PFSK-1 (cell line): Measurements from ENCODE around the gene PLCXD3.

Experiments
- POLR2AphosphoS5 ChIP-seq: IDR thresholded peaks from 2 replicates; pipeline ENCODE4 v1.6.1; 2012; ENCODE audit warnings: low read depth, mild to moderate bottlenecking, control low read depth, low read length, moderate library complexity
- TAF1 ChIP-seq: IDR thresholded peaks from 2 replicates; pipeline ENCODE4 v1.6.1; 2012; ENCODE audit warnings: low read length, control low read depth, borderline replicate concordance; ENCODE audit not compliant: insufficient read depth

- TF ChIP-seq TAF1 = no peak
- TF ChIP-seq POLR2AphosphoS5 = no peak
These were observed 7.1 kb downstream of the PLCXD3 start for GRCh38 chr5:41503310-41503709.
